ENCODE data around the gene PDE7B. TPM values are rescaled to one million over a fixed set of nuclear protein-coding genes. Genes with fewer than 3 reads are reported as not detected.

PDE7B gene
- total and polyA plus RNA-seq, 4 donors, result 0.75 to 5.2 (median 1.3) TPM

GRCh38 chr6:135913785-135914184, 62.3 kb downstream of the PDE7B start (continued):
- no peak for TF ChIP-seq ATF3 (IDR thresholded peaks at IDR 0.05)

GRCh38 chr6:135919026-135919425, 67.5 kb downstream of the PDE7B start:
- 88% methylated on average over 4 of the region's 4 CpGs for WGBS
- Histone ChIP-seq H3K27ac (ENCODE audit: low read depth in 1 of 2, low read length in 2 of 2) (no peak overlapping the region), H3K9ac (ENCODE audit: low read depth in 1 of 2, low read length in 2 of 2) (no peak overlapping the region), H3K36me3 (ENCODE audit: control insufficient read depth in 4 of 4, insufficient read depth in 3 of 4, low read depth in 1 of 4, low read length in 3 of 4) (no peaks in the 10 kb centered on the region), H3K4me1 (ENCODE audit: control insufficient read depth in 4 of 4, insufficient read depth in 4 of 4, low read length in 3 of 4) (peaks cover 0 to 1% (median 0%) of the 10 kb centered on the region in 4 donors), H3K4me3 (ENCODE audit: low read depth in 1 of 3, low read length in 3 of 3) (no peak overlapping the region), H3K27me3 (ENCODE audit: control insufficient read depth in 4 of 4, insufficient read depth in 4 of 4, low read length in 3 of 4) (no peaks in the 10 kb centered on the region), H3K9me3 (ENCODE audit: control insufficient read depth in 4 of 4, low read length in 3 of 4) (no peaks in the 10 kb centered on the region)
- TF ChIP-seq HNF4A (conservative IDR thresholded peaks at IDR 0.05) (no peak), ATF3 (IDR thresholded peaks at IDR 0.05) (no peak), MAX (IDR thresholded peaks at IDR 0.05) (no peak), FOXA2 (IDR thresholded peaks at IDR 0.05) (no peak), RAD21 (IDR thresholded peaks at IDR 0.05) (no peak), NR2F2 (IDR thresholded peaks at IDR 0.05) (no peak), TAF1 (conservative IDR thresholded peaks at IDR 0.05) (no peak), YY1 (IDR thresholded peaks at IDR 0.05) (no peak), FOXA1 (IDR thresholded peaks at IDR 0.05) (no peak), EGR1 (IDR thresholded peaks at IDR 0.05; ENCODE audit: low read depth in 2 of 2) (no peak), CTCF (IDR thresholded peaks at IDR 0.05; ENCODE audit: low read depth, low read length, missing input control) (no peak), JUND (IDR thresholded peaks at IDR 0.05) (no peak), GABPA (IDR thresholded peaks at IDR 0.05 in 1 of 2, conservative IDR thresholded peaks at IDR 0.05 in 1 of 2) (no peak), RXRA (IDR thresholded peaks at IDR 0.05) (no peak), SP1 (IDR thresholded peaks at IDR 0.05) (no peak), REST (IDR thresholded peaks at IDR 0.05) (no peak), HNF4G (IDR thresholded peaks at IDR 0.05) (no peak), ZBTB33 (IDR thresholded peaks at IDR 0.05) (no peak)
- no peak for DNase-seq (ENCODE audit: low spot score)
